ENCODE results near the gene CNTRL.

DNA sequence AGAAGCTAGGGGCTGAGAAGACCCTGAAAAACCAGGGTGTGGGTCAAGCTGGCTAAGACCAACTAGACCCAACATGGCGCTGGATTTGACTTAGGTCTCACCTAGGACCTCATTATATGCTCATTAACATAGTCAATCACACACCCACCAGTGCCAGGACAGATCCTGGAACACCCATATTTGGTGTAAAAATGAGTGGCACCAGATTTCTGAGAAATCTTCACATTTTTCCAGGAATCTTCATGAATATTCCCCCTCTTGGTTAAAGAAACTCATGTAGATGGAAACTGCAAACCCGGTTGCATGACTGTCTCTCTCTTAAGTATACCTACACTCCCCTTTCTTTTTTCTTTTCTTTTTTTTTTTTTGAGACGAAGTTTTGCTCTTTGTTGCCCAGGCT lies 144.8 kb downstream of the CNTRL start:
- TF ChIP-seq POLR2A (IDR thresholded peaks at IDR 0.05; ENCODE audit: low read depth, low read length) (no peak), POLR2AphosphoS5 (IDR thresholded peaks at IDR 0.05; ENCODE audit: low read depth, low read length) (no peak), TAF1 (IDR thresholded peaks at IDR 0.05; ENCODE audit: low read depth, low read length) (no peak), POU2F2 (IDR thresholded peaks at IDR 0.05; ENCODE audit: low read depth, low read length) (no peak), PAX5 (IDR thresholded peaks at IDR 0.05; ENCODE audit: insufficient read depth, low read length, severe bottlenecking) (no peak), SPI1 (IDR thresholded peaks at IDR 0.05; ENCODE audit: low read depth, low read length) (no peak)
